Pons (tissue), 1 donor: ENCODE measurements around the gene RCE1.
"Not testable (repeated sequence)": the region's sequence is repeated elsewhere in the genome, so short reads cannot be mapped to it uniquely, and the experiment has no call there.

Experiments used
- DNase-seq: peaks from one replicate; pipeline ENCODE4 v3.0.0-alpha.2; 2016; ENCODE audit warnings: low spot score

RCE1 gene, protein sequence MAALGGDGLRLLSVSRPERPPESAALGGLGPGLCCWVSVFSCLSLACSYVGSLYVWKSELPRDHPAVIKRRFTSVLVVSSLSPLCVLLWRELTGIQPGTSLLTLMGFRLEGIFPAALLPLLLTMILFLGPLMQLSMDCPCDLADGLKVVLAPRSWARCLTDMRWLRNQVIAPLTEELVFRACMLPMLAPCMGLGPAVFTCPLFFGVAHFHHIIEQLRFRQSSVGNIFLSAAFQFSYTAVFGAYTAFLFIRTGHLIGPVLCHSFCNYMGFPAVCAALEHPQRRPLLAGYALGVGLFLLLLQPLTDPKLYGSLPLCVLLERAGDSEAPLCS

DNA sequence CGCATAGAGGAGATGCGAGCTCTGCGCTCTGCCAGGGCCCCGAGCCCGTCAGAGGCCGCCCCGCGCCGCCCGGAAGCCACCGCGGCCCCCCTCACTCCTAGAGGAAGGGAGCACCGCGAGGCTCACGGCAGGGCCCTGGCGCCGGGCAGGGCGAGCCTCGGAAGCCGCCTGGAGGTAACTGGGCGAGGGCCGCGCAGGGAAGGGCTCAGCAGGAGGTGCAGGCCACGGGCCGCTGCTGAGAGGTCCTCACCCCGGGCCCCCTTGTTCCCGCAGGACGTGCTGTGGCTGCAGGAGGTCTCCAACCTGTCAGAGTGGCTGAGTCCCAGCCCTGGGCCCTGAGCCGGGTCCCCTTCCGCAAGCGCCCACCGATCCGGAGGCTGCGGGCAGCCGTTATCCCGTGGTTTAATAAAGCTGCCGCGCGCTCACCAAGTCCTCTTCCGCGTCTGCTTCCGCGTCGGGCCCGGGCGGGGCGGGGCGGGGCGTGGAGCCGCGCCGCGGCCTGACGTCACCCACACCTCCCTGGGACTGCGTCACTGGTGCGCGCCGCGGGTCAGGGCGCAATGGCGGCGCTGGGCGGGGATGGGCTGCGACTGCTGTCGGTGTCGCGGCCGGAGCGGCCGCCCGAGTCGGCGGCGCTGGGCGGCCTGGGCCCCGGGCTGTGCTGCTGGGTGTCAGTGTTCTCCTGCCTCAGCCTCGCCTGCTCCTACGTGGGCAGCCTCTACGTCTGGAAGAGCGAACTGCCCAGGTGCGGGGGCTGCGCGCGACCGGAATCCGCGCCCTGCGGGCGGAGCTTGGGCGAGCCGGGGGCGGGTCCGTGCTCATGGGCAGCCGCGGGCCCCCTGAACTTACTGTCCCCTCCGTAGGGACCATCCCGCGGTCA, at the start of gene RCE1:
Gene RCE1, plus strand, starts transcription at position 546 of the 880 bp plus-strand sequence. Its CDS starts 15 bp downstream, at position 561.
- DNase-seq = peak; percentile 81

DNA sequence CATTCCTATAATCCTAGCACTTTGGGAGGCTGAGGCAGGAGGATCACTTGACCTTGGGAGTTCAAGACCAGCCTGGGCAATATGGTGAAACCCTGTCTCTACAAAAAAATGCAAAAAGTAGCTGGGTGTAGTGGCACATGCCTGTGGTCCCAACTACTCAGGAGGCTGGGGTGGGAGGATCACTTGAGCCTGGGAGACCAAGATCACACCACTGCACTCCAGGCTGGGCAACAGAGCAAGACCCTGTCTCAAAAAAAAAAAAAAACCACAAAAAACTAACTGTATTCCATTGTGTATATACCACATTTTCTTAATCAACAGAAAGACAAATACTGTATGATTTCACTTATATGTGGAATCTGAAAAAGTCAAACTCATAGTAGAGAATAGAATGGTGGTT, 43.4 kb upstream of the RCE1 start:
- not testable (repeated sequence) for DNase-seq

DNA sequence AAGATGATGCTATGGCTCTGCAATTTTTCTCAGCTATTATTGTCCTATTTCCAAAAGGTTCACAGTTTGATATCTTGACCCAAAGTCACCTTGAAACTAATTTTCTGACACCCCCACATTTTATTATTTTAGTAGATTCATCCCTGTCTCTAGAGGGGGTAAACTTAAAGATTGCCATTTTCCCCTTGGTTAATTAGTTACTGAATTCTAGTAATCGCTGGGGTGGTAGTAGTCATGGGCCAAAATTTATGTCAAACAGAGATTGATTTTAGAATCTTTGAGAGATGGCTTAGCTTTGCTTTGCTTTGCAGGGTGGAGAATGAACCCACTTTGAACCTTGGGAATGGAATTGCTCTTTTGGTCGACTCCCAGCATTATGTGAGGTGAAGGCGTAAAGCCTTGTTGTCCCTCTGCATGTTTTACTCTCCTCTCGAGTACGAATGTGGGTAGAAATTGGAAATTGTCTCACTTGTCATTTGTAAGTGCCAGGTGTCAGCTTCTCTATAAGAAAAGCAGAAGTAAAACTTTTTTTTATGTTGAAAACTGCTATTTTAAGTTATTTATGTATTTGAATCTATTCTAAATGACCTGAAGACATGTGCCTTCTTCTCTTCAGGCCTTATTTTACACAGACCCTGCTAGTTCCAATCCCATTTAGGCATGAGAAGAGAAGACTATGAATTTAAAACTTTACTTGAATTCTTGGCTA, 42.4 kb upstream of the RCE1 start:
- DNase-seq = no peak

DNA sequence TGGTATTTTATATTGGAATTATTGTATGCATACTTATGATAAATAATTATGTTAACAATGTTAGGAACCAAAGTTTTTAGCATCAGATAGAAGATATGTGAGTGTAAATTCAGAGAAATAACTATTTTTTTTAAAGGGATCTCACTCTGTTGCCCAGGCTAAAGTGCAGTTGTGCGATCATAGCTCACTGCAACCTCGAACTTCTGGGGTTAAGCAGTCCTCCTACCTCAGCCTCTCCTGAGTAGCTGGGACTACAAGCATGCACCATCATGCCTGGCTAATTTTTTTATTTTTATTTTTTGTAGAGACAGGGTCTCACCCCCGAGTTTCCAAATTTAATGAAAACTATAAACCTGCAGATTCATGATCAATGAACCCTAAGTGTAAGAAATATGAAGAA, 33.6 kb upstream of the RCE1 start:
- no peak for DNase-seq

DNA sequence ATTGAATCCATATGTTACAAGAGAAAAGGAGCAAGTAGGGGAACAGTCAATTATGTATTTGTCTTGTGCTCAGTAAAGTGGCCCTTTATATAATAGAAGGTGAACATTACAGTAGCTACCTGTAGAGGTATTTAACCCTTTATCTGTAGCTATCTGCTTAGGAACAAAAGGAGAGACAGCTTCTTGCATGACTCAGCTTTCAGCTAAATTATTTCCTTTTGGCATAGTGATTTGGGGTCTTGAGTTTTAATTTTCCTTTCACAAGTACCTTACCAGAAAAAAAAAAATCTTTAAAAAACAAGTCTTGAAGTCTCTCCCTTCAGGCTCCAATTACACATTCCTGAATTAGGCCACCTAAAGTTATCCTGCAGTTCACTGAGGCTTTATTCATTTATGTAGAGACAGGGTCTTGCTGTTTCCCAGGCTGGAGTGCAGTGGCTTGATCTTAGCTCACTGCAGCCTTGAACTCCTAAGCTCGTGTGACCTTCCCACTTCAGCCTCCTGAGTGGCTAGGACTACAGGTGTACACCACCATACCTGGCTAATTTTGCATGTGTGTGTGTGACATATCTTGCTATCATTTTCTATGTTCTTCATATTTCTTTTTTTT, 32.6 kb upstream of the RCE1 start:
- DNase-seq = no peak

DNA sequence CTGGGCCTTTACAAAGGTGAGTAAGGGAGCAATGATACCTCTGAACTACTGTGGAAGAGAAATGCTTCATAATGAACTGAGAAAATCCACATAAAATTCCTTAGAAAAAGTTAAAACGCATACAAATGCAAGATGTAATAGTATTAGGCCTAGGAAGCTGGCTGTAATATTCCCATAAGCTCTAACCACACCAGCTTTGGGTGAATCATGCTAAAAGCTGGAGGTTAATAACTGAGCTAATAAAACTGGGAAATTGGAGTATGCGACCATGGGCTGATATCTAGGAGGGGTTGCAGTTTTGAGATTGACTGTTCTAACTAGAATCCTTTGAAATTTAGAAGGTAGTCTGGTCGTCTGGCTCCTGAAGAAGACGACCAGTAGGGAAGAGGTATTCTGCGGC, 28.6 kb upstream of the RCE1 start:
- no peak for DNase-seq

DNA sequence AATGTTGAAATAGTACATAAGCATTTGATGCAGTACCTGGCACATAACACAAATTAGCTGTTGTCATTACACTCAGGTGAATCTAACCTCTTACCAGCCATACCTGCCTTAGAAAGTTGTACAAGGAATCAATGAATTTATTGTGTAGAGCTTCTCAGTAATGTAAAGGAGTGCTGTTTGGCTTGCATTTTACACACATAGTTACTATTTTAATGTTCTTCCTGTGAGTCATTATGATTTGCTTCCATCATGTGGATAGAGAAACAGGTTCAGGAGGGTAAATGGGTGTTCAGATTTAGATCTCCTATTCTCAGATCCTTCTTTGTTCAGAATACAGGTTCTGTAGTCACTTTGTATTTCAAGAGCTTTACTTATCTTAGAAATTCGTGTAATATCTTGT, 27.6 kb upstream of the RCE1 start:
- no peak for DNase-seq

DNA sequence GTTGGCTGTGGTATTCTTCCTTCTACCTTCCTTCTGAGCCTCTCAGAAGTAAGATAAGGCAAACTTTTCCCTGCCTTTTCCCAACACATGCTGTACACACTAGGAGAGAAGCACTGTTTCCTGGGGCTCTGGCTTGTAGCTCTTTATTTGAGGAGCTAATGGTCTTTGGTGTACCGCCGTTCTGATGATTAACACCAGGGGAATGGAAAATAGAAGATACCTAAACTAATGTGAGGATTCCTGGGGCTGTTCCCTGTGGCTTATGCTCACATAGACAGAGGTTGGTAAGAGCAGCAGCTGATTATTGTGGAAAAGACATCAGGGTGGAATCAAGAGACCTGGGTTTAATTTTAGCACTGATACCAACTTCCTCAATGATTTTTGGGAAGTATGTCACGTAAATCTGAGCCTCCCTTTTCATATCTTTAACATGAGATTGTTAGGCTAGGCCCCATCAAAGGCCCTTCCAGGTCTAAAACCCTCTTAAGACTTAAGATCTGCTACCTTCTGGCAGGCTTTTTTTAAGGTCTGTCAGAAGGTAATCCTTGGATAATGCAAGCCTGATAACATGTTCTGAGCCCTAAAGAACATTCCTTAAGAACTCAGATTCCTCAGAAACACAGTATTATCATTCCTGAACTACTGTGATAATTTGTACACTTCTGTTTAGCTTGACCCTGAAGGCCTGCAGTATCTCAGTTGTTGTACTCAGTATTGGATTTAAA, 24.8 kb upstream of the RCE1 start:
- DNase-seq = no peak

DNA sequence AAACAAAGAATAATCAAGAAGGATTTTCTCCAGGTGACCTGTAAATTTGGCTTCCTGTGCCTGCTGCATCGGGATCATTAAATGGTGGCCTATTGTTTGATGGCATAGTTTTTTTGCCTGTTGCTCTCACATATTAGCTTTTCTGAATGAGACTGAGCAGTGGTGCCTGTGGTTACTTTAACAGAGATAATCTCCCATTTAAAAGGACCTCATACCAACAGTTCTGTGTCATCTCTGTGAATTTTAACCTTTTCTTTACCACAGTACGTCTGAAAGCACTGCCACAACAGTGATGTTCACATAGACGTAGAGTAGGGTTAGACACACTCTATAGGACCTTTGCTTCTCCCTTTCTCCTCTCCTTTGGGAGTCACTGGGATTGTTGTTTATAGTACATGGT, 22.9 kb upstream of the RCE1 start:
- DNase-seq = no peak

DNA sequence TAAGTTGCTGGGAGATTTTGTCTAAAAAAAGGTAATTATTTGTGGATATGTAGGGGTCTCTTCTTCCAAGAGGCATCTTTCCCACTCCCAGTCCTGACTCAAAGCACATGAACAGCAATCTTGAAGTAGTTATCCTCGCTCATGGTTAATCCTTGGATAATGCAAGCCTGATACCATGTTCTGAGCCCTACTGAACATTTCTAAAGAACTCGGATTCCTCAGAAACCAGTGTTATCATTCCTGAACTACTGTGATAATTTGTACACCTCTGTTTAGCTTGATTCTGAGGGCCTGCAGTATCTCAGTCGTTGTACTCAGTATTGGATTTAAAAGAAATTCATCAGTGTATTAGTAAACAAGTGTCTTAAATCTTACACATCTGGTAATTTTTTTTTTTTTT, 22.3 kb upstream of the RCE1 start:
- no peak for DNase-seq

DNA sequence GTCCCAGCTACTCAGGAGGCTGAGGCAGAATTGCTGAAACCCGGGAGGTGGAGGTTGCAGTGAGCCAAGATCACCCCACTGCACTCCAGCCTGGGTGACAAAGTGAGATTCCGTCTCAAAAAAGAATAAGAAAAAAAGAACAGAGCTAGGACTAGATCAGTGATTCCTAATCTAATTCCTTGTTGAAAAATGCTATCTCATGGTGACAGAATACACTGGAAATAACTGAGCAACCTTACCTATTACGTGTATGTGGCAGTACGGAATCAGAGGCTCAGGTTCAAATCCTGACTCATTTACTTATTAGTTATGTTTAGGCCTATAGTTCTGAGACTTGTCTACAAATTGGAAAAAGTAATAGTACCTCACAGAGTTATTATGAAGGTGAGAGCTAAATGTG, 19.5 kb upstream of the RCE1 start:
- DNase-seq = no peak

DNA sequence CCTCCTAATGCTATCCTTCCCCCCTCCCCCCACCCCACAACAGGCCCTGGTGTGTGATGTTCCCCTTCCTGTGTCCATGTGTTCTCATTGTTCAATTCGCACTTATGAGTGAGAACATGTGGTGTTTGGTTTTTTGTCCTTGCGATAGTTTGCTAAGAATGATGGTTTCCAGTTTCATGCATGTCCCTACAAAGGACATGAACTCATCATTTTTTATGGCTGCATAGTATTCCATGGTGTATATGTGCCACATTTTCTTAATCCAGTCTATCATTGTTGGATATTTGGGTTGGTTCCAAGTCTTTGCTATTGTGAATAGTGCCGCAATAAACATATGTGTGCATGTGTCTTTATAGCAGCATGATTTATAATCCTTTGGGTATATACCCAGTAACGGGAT, 18.7 kb upstream of the RCE1 start:
- not testable (repeated sequence) for DNase-seq

DNA sequence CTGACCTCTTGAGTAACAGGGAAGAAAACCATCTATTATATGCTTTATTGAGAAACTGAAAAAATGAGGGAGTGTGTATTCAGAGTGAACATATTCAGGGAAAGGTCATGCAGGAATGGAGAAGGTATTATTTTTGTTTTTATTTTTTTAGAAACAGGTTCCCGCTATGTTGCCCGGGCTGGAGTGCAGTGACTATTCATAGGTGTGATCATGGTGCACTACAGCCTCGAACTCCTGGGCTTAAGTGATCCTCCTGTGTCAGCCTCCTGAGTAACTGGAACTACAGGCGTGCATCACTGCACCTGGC, 8.7 kb upstream of the RCE1 start:
- no peak for DNase-seq

DNA sequence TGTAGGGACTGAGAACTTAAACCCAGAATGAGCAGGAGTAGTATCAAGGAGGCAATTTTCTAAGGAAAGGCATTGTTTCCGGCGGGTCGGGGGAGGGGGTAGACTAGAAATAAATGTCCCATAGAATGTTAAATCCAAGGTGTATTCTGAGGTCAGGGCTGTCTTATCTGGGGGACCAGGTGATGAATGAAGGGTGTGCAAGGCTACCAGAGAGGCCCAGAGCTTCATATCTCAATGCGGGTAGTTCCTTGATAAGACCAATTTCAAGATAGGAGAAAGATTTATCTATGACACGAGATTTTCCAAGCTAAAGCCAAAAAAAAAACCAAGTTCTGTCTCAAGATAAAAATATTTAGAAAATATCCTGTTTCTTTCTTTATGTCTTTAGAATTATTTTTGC, 8.3 kb upstream of the RCE1 start:
- no peak for DNase-seq

DNA sequence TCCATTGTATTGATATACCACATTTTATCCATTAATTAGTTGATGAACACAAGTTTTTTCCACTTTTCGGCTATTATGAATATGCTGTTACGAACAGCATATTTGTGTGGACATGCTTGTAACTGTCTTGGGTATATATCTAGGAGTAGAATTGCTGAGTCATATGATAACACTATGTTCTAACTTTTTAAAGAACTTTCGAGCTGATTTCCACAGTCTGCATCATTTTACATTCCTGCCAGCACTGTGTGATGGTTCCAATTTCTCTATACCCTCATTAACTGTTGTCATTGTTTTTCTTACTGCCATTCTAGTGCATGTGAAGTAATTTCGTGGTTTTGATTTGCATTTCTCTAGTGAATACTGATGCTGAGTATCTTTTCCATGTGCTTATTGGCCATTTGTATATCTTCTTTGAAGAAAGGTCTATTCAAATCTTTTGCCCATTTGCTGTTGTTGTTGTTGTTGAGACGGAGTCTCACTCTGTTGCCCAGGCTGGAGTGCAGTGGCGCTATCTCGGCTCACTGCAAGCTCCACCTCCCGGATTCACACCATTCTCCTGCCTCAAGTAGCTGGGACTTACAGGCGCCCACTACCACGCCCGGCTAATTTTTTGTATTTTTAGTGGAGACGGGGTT, 7.4 kb upstream of the RCE1 start:
- DNase-seq = no peak

DNA sequence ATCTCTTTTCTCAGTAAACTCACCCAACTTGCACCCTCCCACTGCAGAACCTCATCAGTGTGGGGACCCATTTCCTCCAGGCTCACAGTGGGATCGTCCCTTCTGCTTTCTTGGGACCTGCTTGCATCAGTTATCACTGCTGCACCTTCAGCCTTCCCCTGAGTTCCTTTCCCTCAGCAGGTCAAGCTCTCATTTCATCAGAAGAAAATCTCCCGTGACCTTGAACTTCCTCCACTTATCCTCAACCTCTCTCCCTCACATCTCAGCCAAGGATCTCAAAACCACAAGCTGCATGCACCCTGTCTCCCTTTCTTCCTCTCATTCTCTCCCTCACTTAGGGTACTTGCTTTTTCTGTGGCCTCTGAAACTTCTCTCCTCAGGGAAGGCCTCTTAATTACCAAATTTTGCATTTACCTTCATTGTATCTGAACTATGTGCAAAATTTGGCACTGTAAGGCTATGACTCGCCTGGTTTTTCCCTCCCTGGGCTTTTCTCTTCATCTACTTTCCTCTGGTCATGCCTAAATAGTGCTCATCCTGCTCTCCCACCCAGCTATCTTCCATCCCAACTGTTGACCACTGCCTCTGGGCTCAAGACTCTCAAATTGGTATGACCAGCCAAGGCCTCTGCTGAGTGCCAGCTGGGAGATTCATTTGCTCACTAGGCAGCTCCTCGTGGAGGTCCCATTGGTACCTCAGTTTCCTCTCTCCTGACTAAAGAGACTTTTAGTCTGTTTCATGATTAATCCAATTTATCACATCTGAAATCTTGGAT, 2.7 kb upstream of the RCE1 start:
- DNase-seq = no peak

DNA sequence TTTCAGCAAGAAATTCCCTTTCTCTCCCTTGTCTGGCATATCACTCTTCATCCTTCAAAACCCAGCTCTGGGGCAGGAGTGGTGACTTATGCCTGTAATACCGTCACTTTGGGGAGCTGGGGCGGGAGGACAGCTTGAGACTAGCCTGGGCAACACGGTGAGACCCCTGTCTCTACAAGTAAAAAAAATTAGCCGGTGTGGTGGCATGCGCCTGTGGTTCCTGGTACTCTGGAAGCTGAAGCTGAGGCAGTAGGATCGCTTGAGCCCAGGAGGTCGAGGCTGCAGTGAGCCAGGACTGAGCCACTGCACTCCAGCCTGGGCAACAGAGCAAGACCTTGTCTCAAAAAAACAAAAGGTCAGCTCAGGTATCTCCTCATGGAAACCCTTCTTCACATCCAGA, 1.4 kb upstream of the RCE1 start:
- DNase-seq = no peak

DNA sequence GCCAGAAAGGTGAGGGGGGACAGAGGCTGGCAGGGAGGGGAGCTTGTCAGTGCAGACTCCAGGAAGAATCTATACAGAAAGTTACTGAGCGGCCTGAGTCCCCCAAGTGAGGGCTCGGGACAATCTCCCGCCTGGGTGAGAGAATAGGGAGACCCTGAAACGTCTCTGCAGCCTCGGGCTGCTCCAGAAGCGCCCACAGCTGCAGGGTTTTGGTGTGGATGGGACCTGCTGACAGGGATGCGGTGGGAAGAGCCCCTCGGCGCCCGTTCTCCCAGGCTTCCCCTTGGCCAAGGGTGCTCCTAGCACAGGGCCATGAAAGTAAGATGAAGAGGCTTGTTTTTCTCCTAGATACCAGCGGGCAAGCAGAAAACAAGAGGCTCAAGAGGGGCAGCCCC, 743 bp upstream of the RCE1 start:
- no peak for DNase-seq

DNA sequence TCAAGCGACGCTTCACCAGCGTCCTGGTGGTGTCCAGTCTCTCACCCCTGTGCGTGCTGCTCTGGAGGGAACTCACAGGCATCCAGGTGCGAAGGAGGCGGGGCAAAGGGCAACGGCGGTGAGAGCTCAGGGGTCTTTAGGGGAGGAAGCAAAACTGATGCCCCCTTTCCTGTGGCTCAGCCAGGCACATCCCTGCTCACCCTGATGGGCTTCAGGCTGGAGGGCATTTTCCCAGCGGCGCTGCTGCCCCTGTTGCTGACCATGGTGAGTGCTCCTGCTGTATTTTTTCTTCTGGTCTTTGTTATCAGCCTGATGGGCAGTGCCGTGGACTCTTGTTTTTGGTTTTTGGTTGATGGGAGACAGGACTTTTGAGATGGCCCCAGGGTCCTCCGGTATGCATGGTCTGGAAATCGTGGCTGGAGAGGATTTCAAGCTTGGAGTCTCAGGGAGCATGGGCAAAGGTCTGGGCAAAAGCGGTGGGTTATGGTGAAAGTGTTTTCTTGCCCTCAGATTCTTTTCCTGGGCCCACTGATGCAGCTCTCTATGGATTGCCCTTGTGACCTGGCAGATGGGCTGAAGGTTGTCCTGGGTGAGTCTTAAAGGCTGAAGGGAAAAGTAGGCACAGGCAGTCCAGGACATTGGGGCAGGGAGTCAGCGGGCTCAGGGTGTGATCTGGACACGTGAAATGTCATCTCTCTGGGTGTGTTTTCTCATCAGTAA, 695 bp downstream of the RCE1 start:
- DNase-seq = peak; percentile 15
